Fibroblast of villous mesenchyme (primary cell): Measurements from ENCODE around the gene CYP46A1. TPM values are rescaled to one million over a fixed set of nuclear protein-coding genes. Genes with fewer than 3 reads are reported as not detected.

Source experiments
- DNase-seq: peaks from one replicate; pipeline ENCODE4 v3.0.0-alpha.2; 2010; ENCODE audit warnings: low read depth
- H3K4me3 ChIP-seq: 2 replicates; pipeline ENCODE4 v1.5.1; 2011; ENCODE audit warnings: low read depth, mild to moderate bottlenecking, low read length
- CTCF ChIP-seq: IDR thresholded peaks from 2 replicates; pipeline ENCODE4 v1.5.1; 2012; ENCODE audit warnings: low read depth, mild to moderate bottlenecking, low read length; ENCODE audit not compliant: insufficient read depth
- total RNA-seq: library from RNA; depleted of rRNA; stranded (reverse); fragments of >200 nt; gene quantifications from 2 replicates; pipeline ENCODE4 v1.2.3, GENCODE V29; 2012

The CYP46A1 gene
- total RNA-seq, 1 donor: under 0.01 TPM

- no peak for DNase-seq
- no peak for TF ChIP-seq CTCF
- no peak overlapping the region for H3K4me3 ChIP-seq
Observed at GRCh38 chr14:99730876-99731546, 46.9 kb downstream of the CYP46A1 start.

GRCh38 chr14:99731547-99732435, 47.7 kb downstream of the CYP46A1 start:
- no peak overlapping the region for H3K4me3 ChIP-seq
- no peak for DNase-seq
- no peak for TF ChIP-seq CTCF

- DNase-seq: no peak
- no peak overlapping the region for H3K4me3 ChIP-seq
- TF ChIP-seq CTCF: no peak
Observed at GRCh38 chr14:99732436-99733210, 48.5 kb downstream of the CYP46A1 start.

- no peak overlapping the region for H3K4me3 ChIP-seq
- no peak for TF ChIP-seq CTCF
- DNase-seq: no peak
Observed at GRCh38 chr14:99733211-99733539, 49.1 kb downstream of the CYP46A1 start.

GRCh38 chr14:99733540-99734405, 49.7 kb downstream of the CYP46A1 start:
- no peak for TF ChIP-seq CTCF
- DNase-seq: no peak

More at GRCh38 chr14:99733540-99734405, 49.7 kb downstream of the CYP46A1 start:
- H3K4me3 ChIP-seq: no peak overlapping the region
